ENCODE data around the gene KNDC1.
"Not testable (repeated sequence)": the region's sequence is repeated elsewhere in the genome, so short reads cannot be mapped to it uniquely, and the experiment has no call there.

Gene KNDC1

DNA sequence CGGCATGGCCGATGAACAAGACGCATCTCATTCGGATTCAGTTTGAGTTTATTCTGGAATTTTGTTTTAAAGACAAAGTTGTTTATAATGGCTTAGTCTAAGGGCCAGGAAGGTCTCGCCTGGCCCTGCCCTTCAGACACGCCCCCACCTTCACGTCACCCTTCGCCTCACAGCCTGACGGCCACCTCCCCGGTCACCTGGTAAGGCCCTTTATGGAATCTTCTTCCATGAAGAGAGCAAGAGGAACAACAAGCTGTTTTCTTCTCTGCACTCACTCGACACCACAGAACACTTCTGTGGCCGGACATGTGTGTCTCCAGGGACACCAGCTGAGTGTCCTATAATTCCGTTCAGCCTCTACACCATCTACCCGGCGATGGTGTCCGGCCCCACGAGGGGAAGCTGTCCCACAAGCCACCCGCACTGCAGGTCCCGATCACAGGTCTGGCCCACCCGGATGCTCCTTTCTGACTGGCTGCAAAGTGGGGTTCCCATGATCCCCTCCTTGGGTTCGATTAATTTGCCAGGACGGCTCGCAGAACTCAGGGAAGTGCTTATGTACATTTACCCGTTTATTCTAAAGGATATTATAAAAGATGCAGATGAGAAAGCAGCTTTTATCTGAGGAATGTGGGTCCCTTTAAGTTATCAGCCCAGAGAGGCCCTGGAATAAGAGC is 17.4 kb upstream of the KNDC1 start:
- Histone ChIP-seq H3K9ac (ENCODE audit: low read depth, low read length) (no peak overlapping the region), H3K36me3 (ENCODE audit: control insufficient read depth, insufficient read depth, low read length) (no peaks in the 10 kb centered on the region), H3K27me3 (ENCODE audit: control insufficient read depth, insufficient read depth, low read length) (no peaks in the 10 kb centered on the region), H3K9me3 (ENCODE audit: control insufficient read depth, insufficient read depth, low read length) (no peaks in the 10 kb centered on the region), H3K27ac (ENCODE audit: low read depth, low read length) (no peak overlapping the region), H3K4me1 (ENCODE audit: control insufficient read depth, insufficient read depth, low read length) (peaks cover 15% of the 10 kb centered on the region), H3K4me3 (ENCODE audit: low read depth, low read length) (no peak overlapping the region)

DNA sequence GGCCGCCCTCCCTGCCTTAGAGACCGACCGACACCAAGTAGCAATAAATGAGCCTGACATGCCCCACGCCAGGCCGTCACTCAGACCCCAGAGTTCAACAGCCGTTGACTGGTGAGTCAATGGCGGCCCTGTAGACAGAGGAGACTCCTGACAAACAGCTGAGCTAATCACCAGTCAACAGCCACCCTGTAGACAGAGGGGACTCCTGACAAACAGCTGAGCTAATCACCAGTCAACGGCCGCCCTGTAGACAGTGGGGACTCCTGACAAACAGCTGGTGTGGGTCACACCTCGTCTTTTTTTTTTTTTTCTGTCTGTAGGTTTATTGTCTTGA is 16.9 kb upstream of the KNDC1 start:
- Histone ChIP-seq H3K4me3 (ENCODE audit: low read depth, low read length) (no peak overlapping the region), H3K9me3 (ENCODE audit: control insufficient read depth, insufficient read depth, low read length) (no peaks in the 10 kb centered on the region), H3K27ac (ENCODE audit: low read depth, low read length) (no peak overlapping the region), H3K9ac (ENCODE audit: low read depth, low read length) (no peak overlapping the region), H3K36me3 (ENCODE audit: control insufficient read depth, insufficient read depth, low read length) (no peaks in the 10 kb centered on the region), H3K27me3 (ENCODE audit: control insufficient read depth, insufficient read depth, low read length) (no peaks in the 10 kb centered on the region), H3K4me1 (ENCODE audit: control insufficient read depth, insufficient read depth, low read length) (peaks cover 15% of the 10 kb centered on the region)

DNA sequence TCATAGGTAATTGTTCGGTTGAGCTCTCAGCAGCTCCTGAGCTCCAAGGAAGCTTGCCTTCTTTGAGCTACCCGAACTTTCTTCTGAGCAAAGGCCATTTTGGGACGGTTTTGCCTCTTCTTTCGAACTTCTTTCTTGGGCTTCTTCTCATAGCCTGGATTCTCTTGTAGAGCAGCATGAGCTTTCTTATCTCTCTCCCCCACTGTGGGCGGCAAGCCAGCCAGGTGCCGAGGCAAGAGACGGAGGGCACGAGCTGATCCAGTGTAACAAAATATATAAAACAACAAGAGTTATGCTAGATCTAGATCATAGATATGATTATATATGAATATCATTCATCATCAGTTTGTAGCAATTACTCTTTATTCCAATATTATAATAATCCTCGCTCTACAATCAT is 16.5 kb upstream of the KNDC1 start:
- Histone ChIP-seq H3K9me3 (ENCODE audit: control insufficient read depth, insufficient read depth, low read length) (no peaks in the 10 kb centered on the region), H3K9ac (ENCODE audit: low read depth, low read length) (no peak overlapping the region), H3K27me3 (ENCODE audit: control insufficient read depth, insufficient read depth, low read length) (no peaks in the 10 kb centered on the region), H3K36me3 (ENCODE audit: control insufficient read depth, insufficient read depth, low read length) (no peaks in the 10 kb centered on the region), H3K27ac (ENCODE audit: low read depth, low read length) (no peak overlapping the region), H3K4me1 (ENCODE audit: control insufficient read depth, insufficient read depth, low read length) (peaks cover 15% of the 10 kb centered on the region), H3K4me3 (ENCODE audit: low read depth, low read length) (no peak overlapping the region)

DNA sequence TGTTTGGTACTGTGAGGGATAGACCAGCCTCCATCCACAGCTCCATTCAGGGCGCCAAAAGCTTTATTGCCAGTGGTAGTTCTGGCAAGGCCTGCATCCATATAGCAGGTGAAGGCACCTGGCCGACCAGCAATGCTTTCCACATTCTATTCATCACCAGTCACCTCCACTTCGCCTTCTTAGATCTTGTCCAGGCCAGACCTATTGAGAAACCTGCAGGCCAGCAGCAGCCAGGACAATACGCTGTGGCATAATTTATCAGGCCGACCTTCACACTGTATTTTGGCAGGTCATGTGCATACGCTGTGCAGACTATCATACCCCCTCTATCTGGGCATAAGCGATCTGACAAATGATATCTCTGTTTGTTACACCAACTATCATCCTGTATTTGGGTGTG is 15.2 kb upstream of the KNDC1 start:
- H3K4me3 ChIP-seq (ENCODE audit: low read depth, low read length): no peak overlapping the region
- H3K27me3 ChIP-seq (ENCODE audit: control insufficient read depth, insufficient read depth, low read length): no peaks in the 10 kb centered on the region
- no peak overlapping the region for H3K27ac ChIP-seq (ENCODE audit: low read depth, low read length)
- no peaks in the 10 kb centered on the region for H3K36me3 ChIP-seq (ENCODE audit: control insufficient read depth, insufficient read depth, low read length)
- H3K4me1 ChIP-seq (ENCODE audit: control insufficient read depth, insufficient read depth, low read length): peaks cover 12% of the 10 kb centered on the region
- H3K9me3 ChIP-seq (ENCODE audit: control insufficient read depth, insufficient read depth, low read length): no peaks in the 10 kb centered on the region
- H3K9ac ChIP-seq (ENCODE audit: low read depth, low read length): no peak overlapping the region

DNA sequence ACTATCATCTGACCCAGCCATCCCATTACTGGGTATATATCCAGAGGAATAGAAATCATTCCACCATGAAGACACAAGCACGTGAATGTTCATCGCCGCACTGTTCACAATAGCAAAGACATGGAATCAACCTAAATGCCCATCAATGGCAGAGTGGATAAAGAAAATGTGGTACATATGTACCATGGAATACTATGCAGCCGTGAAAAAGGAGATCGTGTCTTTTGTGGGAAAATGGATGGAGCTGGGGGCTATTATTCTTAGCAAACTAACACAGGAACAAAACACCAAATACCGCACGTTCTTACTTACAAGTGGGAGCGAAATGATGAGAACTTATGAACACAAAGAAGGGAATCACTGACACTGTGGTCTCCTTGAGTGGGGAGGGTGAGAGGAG is 9.8 kb upstream of the KNDC1 start:
- H3K9ac ChIP-seq (ENCODE audit: low read depth, low read length): no peak overlapping the region
- no peaks in the 10 kb centered on the region for H3K9me3 ChIP-seq (ENCODE audit: control insufficient read depth, insufficient read depth, low read length)
- H3K27ac ChIP-seq (ENCODE audit: low read depth, low read length): peak overlapping the region; percentile 99
- H3K27me3 ChIP-seq (ENCODE audit: control insufficient read depth, insufficient read depth, low read length): no peaks in the 10 kb centered on the region
- no peaks in the 10 kb centered on the region for H3K36me3 ChIP-seq (ENCODE audit: control insufficient read depth, insufficient read depth, low read length)
- no peak overlapping the region for H3K4me3 ChIP-seq (ENCODE audit: low read depth, low read length)
- H3K4me1 ChIP-seq (ENCODE audit: control insufficient read depth, insufficient read depth, low read length): peaks cover 19% of the 10 kb centered on the region

DNA sequence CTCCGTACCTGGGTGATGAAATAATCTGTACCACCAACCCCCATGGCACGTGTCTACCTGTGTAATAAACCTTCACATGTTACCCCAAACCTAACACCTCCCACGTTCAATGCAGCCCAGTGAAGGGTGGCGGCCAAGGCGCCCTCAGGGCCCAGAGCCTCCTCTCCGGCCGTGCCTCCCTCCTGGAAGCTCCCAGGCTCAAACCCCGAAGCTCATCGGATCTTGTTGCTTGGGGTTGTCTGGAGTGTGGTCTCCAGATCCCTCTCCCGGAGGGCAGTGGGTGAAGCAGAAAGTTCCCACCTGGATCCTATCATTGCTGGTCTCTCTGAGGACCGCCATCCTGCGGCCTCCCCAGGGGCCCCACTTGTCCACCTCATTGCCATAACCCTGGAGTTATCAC is 9.4 kb upstream of the KNDC1 start:
- no peak overlapping the region for H3K4me3 ChIP-seq (ENCODE audit: low read depth, low read length)
- H3K9ac ChIP-seq (ENCODE audit: low read depth, low read length): no peak overlapping the region
- H3K4me1 ChIP-seq (ENCODE audit: control insufficient read depth, insufficient read depth, low read length): peaks cover 19% of the 10 kb centered on the region
- no peaks in the 10 kb centered on the region for H3K36me3 ChIP-seq (ENCODE audit: control insufficient read depth, insufficient read depth, low read length)
- peak overlapping the region; percentile 99 for H3K27ac ChIP-seq (ENCODE audit: low read depth, low read length)
- no peaks in the 10 kb centered on the region for H3K27me3 ChIP-seq (ENCODE audit: control insufficient read depth, insufficient read depth, low read length)
- no peaks in the 10 kb centered on the region for H3K9me3 ChIP-seq (ENCODE audit: control insufficient read depth, insufficient read depth, low read length)

DNA sequence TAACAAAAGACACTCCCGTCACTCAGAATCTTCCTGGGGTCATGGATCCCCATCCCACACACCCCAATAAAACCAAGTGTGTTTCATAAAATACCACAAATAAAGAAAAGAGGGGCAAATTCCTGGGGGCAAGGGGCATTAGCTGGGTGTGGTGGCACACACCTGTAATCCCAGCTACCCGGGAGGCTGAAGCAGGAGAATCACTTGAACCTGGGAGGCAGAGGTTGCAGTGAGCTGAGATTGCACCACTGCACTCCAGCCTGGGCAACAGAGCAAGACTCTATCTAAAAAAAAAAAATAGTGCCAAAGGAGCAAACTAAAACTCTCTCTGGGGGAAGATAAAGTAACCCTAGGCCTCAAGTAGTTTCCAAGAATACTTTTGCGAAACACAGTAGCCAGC is 8.9 kb upstream of the KNDC1 start:
- Histone ChIP-seq H3K27ac (ENCODE audit: low read depth, low read length) (peak overlapping the region; percentile 99), H3K4me3 (ENCODE audit: low read depth, low read length) (0 out of 2 replicates have a peak overlapping the region, but pooled peaks have one; percentile 14), H3K4me1 (ENCODE audit: control insufficient read depth, insufficient read depth, low read length) (peaks cover 17% of the 10 kb centered on the region), H3K9ac (ENCODE audit: low read depth, low read length) (peak overlapping the region; percentile 80)
- H3K27me3 ChIP-seq (ENCODE audit: control insufficient read depth, insufficient read depth, low read length); H3K36me3 ChIP-seq (ENCODE audit: control insufficient read depth, insufficient read depth, low read length); H3K9me3 ChIP-seq (ENCODE audit: control insufficient read depth, insufficient read depth, low read length): not testable (repeated sequence)

DNA sequence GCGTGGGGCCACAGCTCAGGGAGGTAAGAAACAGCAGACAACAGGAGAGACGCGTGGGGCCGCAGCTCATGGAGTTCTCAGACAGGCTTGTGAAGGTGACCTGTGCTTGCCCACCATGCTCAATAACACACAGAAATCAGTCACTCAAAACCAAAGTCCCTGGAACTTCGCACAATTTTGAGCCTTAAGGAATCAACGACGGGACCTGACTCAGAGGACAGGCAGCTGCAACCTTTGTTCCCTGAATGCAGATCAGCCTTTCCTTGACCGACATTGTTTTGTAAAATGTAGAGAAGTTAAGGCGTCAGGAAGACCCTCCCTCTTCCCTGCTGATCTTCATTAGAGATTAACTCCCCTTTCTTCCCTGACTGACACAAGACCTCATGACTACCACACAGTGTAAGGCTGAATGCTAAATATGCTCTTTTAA is 8.5 kb upstream of the KNDC1 start:
- Histone ChIP-seq H3K4me3 (ENCODE audit: low read depth, low read length) (peak overlapping the region; percentile 14), H3K27me3 (ENCODE audit: control insufficient read depth, insufficient read depth, low read length) (no peaks in the 10 kb centered on the region), H3K27ac (ENCODE audit: low read depth, low read length) (peak overlapping the region; percentile 99), H3K36me3 (ENCODE audit: control insufficient read depth, insufficient read depth, low read length) (no peaks in the 10 kb centered on the region), H3K9me3 (ENCODE audit: control insufficient read depth, insufficient read depth, low read length) (no peaks in the 10 kb centered on the region), H3K4me1 (ENCODE audit: control insufficient read depth, insufficient read depth, low read length) (peaks cover 14% of the 10 kb centered on the region), H3K9ac (ENCODE audit: low read depth, low read length) (peak overlapping the region; percentile 80)

DNA sequence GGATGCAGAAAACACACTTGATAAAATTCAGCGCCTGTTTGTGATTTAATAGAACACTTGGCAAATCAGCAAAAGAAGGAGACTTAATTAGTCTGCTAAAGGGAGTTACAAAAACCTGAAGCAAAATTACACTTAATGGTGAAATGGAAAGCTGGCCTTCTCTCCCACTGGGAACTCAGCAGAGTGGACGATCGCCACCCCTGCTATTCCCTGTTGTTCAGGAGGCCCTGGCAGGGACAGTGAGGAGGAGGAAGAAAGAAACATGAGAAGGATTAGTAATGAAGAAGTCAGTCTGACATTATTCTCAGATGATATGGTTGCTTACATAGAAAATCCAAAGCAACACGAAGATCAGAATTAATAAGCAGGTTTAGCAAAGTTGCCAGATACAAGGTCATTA is 5.6 kb upstream of the KNDC1 start:
- Histone ChIP-seq H3K4me1 (ENCODE audit: control insufficient read depth, insufficient read depth, low read length) (peaks cover 27% of the 10 kb centered on the region), H3K27ac (ENCODE audit: low read depth, low read length) (no peak overlapping the region), H3K36me3 (ENCODE audit: control insufficient read depth, insufficient read depth, low read length) (no peaks in the 10 kb centered on the region), H3K4me3 (ENCODE audit: low read depth, low read length) (no peak overlapping the region), H3K27me3 (ENCODE audit: control insufficient read depth, insufficient read depth, low read length) (no peaks in the 10 kb centered on the region), H3K9ac (ENCODE audit: low read depth, low read length) (no peak overlapping the region), H3K9me3 (ENCODE audit: control insufficient read depth, insufficient read depth, low read length) (no peaks in the 10 kb centered on the region)

DNA sequence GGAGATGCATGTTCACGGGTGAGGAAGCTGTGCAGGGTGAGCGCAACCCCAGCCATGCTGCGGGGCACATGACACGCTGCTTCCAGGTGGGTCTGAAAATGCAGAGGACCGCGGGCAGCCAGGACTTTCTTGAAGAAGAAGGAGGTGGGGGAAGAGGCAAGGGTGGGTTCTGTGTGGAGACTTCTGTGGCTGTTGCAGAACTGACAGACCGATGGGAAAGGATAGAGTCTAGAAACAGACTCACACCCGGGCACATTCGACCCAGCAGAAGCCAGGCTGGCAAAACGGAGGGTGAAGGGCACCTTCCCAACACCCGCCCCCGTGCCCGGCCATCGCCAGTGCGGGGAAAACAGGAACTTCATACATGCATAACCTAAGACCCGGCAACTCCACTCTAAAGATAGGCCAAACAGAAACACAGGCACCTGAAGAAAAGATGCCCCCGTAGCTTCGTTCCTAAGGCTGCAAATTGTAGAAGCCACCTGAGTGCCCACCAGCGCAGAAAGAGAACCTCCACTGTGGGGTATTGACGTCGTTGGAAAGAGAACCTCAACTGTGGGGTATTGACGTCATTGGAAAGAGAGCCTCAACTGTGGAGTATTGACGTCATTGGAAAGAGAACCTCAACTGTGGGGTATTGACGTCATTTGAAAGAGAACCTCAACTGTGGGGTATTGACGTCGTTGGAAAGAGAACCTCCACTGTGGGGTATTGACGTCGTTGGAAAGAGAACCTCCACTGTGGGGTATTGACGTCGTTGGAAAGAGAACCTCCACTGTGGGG is 4.8 kb upstream of the KNDC1 start:
- no peaks in the 10 kb centered on the region for H3K9me3 ChIP-seq (ENCODE audit: control insufficient read depth, insufficient read depth, low read length)
- H3K4me3 ChIP-seq (ENCODE audit: low read depth, low read length): no peak overlapping the region
- H3K27ac ChIP-seq (ENCODE audit: low read depth, low read length): no peak overlapping the region
- no peak overlapping the region for H3K9ac ChIP-seq (ENCODE audit: low read depth, low read length)
- H3K4me1 ChIP-seq (ENCODE audit: control insufficient read depth, insufficient read depth, low read length): peaks cover 29% of the 10 kb centered on the region
- H3K27me3 ChIP-seq (ENCODE audit: control insufficient read depth, insufficient read depth, low read length): no peaks in the 10 kb centered on the region
- H3K36me3 ChIP-seq (ENCODE audit: control insufficient read depth, insufficient read depth, low read length): no peaks in the 10 kb centered on the region

DNA sequence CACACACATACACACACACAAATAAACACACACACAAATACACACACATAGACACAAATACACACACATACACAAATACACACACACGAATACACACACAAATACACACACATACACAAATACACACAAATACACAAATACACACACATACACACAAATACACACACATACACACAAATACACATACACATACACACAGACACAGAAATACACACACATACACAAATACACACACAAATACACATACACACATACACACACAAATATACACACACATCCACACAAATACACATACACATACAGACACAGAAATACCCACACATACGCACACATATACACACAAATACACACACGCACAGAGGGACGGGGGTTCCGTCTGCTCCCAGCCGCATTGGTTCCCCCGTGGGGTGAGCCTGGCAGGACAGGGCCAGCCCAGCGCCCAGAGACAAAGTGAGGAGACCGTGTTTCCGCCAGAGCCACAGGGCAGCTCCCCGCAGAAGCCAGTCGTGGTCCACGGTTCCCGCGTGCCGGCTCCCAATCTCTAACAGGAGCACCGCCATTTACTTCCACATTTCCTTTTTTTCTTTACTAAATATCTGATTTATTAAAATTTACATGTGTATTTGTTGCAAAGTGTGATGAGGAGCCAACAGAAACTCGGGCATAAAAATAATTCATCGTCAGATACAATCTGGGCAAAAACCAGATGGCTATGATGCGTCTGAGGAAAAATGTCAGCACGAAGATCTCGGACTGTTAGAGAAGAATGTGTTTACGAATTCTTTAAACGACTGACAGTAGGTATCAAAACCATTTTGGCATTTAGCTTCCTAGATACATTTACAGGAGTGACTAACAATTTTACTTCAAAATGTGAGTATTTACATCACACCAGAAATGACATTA is 3.1 kb upstream of the KNDC1 start:
- Histone ChIP-seq H3K4me3 (ENCODE audit: low read depth, low read length) (no peak overlapping the region), H3K36me3 (ENCODE audit: control insufficient read depth, insufficient read depth, low read length) (no peaks in the 10 kb centered on the region), H3K27ac (ENCODE audit: low read depth, low read length) (no peak overlapping the region), H3K4me1 (ENCODE audit: control insufficient read depth, insufficient read depth, low read length) (peaks cover 32% of the 10 kb centered on the region), H3K27me3 (ENCODE audit: control insufficient read depth, insufficient read depth, low read length) (no peaks in the 10 kb centered on the region), H3K9me3 (ENCODE audit: control insufficient read depth, insufficient read depth, low read length) (no peaks in the 10 kb centered on the region), H3K9ac (ENCODE audit: low read depth, low read length) (no peak overlapping the region)

Data from HUES48 (cell line).